IPS-18c (cell line): ENCODE data around the gene ANKZF1.
"Not testable (repeated sequence)": the region's sequence is repeated elsewhere in the genome, so short reads cannot be mapped to it uniquely, and the experiment has no call there.

Experiments
- H3K4me3 ChIP-seq: 2 replicates; pipeline ENCODE4 v1.7.0; 2013; ENCODE audit warnings: low read depth, mild to moderate bottlenecking, low read length, moderate library complexity; ENCODE audit not compliant: insufficient read depth
- H3K9me3 ChIP-seq: one replicate; pipeline ENCODE4 v1.6.1; 2013; ENCODE audit warnings: mild to moderate bottlenecking, low read length, moderate library complexity; ENCODE audit not compliant: control insufficient read depth, insufficient read depth

ANKZF1 gene

DNA sequence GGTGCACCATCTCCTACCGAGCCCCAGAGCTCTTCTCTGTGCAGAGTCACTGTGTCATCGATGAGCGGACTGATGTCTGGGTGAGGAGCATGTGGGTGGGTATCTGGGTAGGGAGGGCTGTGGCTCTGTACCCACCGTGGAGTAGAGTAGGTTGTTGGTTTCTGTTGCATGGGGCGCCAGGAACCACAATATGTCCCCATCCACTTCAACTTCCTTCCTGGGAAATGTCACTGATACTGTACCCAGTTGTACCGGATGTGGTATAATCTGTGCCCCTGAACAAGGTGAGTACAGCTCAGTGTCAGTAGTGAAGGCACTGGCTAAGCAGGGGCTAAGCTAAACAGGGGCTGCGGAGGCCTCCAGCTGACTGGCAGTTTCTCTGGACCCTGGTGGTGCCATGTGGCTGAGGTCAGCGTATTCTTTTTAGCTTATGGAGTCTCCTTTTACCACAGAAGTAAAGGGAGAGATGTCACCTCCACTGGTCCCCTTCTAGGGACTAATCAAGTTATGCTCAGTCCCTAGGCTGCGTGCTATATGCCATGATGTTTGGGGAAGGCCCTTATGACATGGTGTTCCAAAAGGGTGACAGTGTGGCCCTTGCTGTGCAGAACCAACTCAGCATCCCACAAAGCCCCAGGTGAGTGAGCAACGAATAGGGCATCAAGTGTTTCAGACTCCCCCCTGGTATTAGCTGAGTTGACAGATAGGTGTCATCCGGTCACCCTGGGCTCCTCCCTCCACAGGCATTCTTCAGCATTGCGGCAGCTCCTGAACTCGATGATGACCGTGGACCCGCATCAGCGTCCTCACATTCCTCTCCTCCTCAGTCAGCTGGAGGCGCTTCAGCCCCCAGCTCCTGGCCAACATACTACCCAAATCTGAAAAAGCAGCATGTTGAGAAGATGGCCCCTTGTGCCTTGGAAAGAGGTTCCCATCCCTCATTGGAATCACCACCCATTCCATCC, 18.4 kb downstream of the ANKZF1 start:
- Histone ChIP-seq H3K4me3 (no peak overlapping the region), H3K9me3 (no peaks in the 10 kb centered on the region)

- no peaks in the 10 kb centered on the region for H3K9me3 ChIP-seq
- H3K4me3 ChIP-seq: no peak overlapping the region
Measured at GRCh38 chr2:219248845-219249202, 19.2 kb downstream of the ANKZF1 start.

DNA sequence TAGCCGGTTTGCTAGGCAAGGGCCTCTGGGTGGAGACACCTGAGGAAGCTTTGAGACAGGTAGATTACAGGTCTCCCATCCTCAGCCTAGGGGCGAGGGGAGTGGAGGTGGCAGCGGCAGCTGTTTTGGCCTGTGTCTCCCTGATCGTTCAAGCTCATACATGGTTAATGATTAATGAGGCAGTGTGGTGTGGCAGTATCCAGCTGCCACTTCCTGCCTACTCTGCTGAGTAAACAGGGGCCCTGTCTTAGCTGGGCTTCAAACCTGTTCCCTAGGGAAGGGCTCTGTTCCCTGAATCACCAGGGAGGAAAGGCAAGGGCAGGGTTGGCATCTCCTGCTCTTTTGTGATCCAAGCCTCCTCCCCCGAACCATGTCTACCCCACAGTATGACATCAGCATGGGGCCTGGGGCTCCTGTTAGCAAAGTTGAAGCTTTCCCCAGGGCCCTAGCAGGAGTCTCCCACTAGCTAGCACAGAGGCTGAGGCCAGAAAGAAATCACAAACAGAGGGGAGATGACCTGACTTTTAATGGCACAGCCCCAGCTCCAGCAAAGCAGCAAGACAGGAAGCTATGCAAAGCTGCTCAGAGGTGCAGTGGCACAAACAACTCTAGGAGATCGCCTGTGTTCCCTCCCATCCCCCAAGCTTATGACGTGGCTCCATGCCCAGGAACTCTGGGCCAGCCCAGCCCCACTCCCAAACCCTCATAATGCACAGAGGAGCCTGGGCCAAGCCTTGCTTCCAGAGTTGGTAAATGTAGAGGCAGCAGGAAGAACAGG, 19.8 kb downstream of the ANKZF1 start:
- Histone ChIP-seq H3K4me3 (no peak overlapping the region), H3K9me3 (no peaks in the 10 kb centered on the region)

- Histone ChIP-seq H3K4me3 (no peak overlapping the region), H3K9me3 (no peaks in the 10 kb centered on the region)
Measured at GRCh38 chr2:219250049-219250781, 20.6 kb downstream of the ANKZF1 start.

GRCh38 chr2:219251656-219252055, 22.1 kb downstream of the ANKZF1 start:
- H3K4me3 ChIP-seq: no peak overlapping the region
- no peaks in the 10 kb centered on the region for H3K9me3 ChIP-seq

GRCh38 chr2:219252084-219252483, 22.5 kb downstream of the ANKZF1 start:
- no peak overlapping the region for H3K4me3 ChIP-seq
- no peaks in the 10 kb centered on the region for H3K9me3 ChIP-seq

GRCh38 chr2:219252570-219252899, 22.9 kb downstream of the ANKZF1 start:
- peak overlapping the region; percentile 45 for H3K4me3 ChIP-seq
- no peaks in the 10 kb centered on the region for H3K9me3 ChIP-seq

- peak within 1 kb of the TSS; percentile 45 for H3K4me3 ChIP-seq
- H3K9me3 ChIP-seq: no peaks in the 10 kb centered on the region
Measured at GRCh38 chr2:219252900-219253752, 23.5 kb downstream of the ANKZF1 start, which contains the start of gene TUBA4B. TSS of gene TUBA4B (plus strand) at chr2:219253243. CDS start at chr2:219253408, 165 bp downstream.

DNA sequence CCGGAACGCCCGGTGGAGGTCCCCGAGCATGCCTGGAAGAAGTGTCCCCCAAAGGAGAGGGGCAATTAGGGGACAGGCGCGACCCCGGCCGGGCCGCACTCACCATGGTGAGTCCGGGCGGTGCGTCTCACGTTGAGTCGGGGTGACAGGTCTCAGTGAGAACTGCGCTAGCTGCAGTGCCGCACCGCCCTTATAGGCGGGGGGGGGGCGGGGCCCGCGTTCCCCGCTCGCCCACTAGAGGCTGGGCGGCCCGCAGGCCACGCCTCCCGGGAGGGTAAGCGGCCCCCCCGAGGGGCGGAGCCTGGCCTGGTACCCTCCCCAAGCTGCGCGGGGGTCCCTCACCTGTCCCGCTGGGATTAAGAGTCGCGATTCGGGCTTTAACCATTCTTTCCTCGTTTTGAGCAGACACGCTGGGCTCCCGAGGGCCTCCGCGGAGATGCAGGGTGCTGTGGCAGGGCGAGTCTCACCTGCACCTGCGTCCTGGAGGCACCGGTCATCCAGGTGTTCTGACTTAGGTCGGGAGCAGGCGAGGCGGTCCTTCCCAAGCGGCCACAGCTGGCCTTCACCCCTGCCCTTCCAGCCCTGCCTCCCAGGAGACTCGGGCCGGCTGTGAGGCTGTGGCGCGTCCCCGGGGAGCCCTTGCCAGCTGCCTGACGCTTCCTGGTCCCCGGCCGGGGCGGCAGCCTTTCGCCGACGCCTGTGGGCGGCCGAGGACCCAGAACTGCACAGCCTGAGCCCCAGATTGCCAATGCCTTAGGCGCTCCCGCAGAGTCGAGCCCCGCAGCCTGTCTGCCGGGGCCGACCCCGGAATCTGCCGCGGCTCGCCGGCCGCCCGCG, 24.4 kb downstream of the ANKZF1 start, which contains the start of gene TUBA4A:
Gene TUBA4A, minus strand, starts transcription at position 166 of the 837 bp plus-strand sequence. Its CDS starts 60 bp downstream, at position 106.
- peak within 1 kb of the TSS; percentile 45 for H3K4me3 ChIP-seq
- H3K9me3 ChIP-seq: no peaks in the 10 kb centered on the region

- Histone ChIP-seq H3K4me3 (peak overlapping the region; percentile 38; the same call in 1 of the 2 replicates), H3K9me3 (no peaks in the 10 kb centered on the region)
Measured at GRCh38 chr2:219254590-219255201, 25.1 kb downstream of the ANKZF1 start.

DNA sequence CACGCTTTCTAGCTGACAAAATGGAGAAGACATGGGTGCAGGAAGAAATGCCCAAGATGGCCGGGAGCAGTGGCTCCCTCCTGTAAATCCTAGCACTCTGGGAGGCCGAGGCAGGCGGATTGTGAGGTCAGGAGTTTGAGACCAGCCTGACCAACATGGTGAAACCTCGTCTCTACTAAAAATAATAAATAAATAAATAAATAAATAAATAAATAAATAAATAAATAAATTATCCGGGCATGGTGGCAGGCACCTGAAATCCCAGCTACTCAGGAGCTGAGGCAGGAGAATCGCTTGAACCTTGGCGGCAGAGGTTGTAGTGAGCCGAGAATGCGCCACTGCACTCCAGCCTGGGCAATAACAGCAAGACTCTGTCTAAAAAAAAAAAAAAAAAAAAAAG, 29.3 kb downstream of the ANKZF1 start:
- H3K9me3 ChIP-seq, H3K4me3 ChIP-seq: not testable (repeated sequence)

- H3K9me3 ChIP-seq: no peaks in the 10 kb centered on the region
- H3K4me3 ChIP-seq: no peak overlapping the region
Measured at GRCh38 chr2:219261024-219261855, 31.6 kb downstream of the ANKZF1 start.

DNA sequence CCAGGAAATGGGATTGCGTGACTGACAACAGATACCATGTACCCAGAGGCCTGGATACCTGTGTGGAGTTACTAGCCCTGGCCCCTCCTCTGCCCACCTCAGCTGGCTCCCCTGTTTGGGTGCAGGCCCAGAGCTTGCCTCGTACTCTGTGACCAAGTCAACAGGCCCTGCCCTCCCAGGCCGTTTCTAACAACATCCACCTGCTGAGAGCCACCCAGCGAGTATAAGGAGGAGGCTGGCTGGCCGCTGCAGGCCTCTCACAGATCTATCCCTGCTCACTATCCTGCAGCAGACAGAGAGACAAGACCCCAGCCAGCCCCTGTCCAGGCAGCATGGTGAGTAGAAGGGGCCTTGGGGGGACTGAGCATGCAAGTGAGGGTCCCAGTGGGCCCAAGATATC, 36.6 kb downstream of the ANKZF1 start:
- H3K4me3 ChIP-seq: no peak overlapping the region
- H3K9me3 ChIP-seq: no peaks in the 10 kb centered on the region

GRCh38 chr2:219266886-219267285, 37.3 kb downstream of the ANKZF1 start:
- H3K9me3 ChIP-seq: no peaks in the 10 kb centered on the region
- no peak overlapping the region for H3K4me3 ChIP-seq

DNA sequence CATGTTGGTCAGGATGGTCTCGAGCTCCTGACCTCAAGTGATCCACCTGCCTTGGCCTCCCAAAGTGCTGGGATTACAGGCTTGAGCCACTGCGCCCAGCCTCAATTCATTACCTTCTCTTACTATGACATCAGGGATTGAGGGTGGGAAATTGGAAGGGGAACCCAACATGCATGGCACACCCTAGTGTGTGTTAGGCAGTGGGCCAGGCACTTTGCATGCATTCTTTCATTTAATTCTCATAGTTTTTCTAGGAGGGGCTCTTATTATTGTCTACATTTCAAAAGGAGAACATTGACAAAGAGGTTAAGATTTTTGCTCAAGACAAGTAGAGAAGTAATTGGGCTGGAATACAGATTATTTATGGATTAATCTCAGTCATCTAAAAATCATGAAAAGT, 38.7 kb downstream of the ANKZF1 start:
- H3K9me3 ChIP-seq: no peaks in the 10 kb centered on the region
- no peak overlapping the region for H3K4me3 ChIP-seq
